Upper lobe of right lung (tissue), 1 donor: Measurements from ENCODE around the gene LGR6. TPM values are rescaled to one million over a fixed set of nuclear protein-coding genes. Genes with fewer than 3 reads are reported as not detected.

ENCODE experiments used
- ATAC-seq: fragments of 200-7000 bp; cut with Tn5 transposase; one replicate; pipeline ENCODE4 v1.9.1; 2020; ENCODE audit warnings: mild to moderate bottlenecking, moderate library complexity
- DNase-seq: peaks from one replicate; pipeline ENCODE4 v3.0.0-alpha.2; 2020
- H3K27ac ChIP-seq: fragments of 200-600 bp; one replicate; pipeline ENCODE4 v1.8.0; 2022
- H3K27me3 ChIP-seq: fragments of 200-600 bp; one replicate; pipeline ENCODE4 v1.8.0; 2022; ENCODE audit warnings: mild to moderate bottlenecking
- H3K36me3 ChIP-seq: fragments of 200-600 bp; one replicate; pipeline ENCODE4 v1.8.0; 2022
- H3K4me1 ChIP-seq: fragments of 200-600 bp; one replicate; pipeline ENCODE4 v1.8.0; 2022
- H3K4me3 ChIP-seq: fragments of 200-600 bp; one replicate; pipeline ENCODE4 v1.8.0; 2022; ENCODE audit warnings: mild to moderate bottlenecking
- H3K9me3 ChIP-seq: fragments of 200-600 bp; one replicate; pipeline ENCODE4 v1.8.0; 2022
- CTCF ChIP-seq: fragments of 200-600 bp; IDR thresholded peaks from one replicate; pipeline ENCODE4 v1.8.0; 2022; ENCODE audit warnings: antibody characterized with exemption
- intact Hi-C: fragments of 100-400 bp; cut with DNase I; formaldehyde crosslinking; loops from one replicate; pipeline ENCODE4 v1.11.0; 2022
- total RNA-seq: library from RNA; stranded (reverse); fragmentation: NEBNext Ultra II Directional; extraction: Animal tissue kit (Norgen Biotek cat#: 25700); gene quantifications from one replicate; pipeline ENCODE4 v1.2.1, GENCODE V29; 2021
- donor health status: DM: no; HTN: yes; CAD: no; lungs with severe emphysema.

The LGR6 gene
- total RNA-seq, 1 donor from 2014 or later: 1.8 TPM

- Histone ChIP-seq H3K27me3 (no peaks in the 10 kb centered on the region), H3K27ac (no peak overlapping the region), H3K9me3 (no peaks in the 10 kb centered on the region), H3K4me3 (no peak overlapping the region), H3K36me3 (no peaks in the 10 kb centered on the region), H3K4me1 (no peaks in the 10 kb centered on the region)
- no peak for DNase-seq
- peak; percentile 75 for ATAC-seq
- intact Hi-C loops: no loop called here
- TF ChIP-seq CTCF: no peak
Observed at GRCh38 chr1:202291961-202292712, 98.5 kb downstream of the LGR6 start.

GRCh38 chr1:202292773-202293172 is 99.2 kb downstream of the LGR6 start:
- Histone ChIP-seq H3K4me3 (no peak overlapping the region), H3K27me3 (no peaks in the 10 kb centered on the region), H3K27ac (no peak overlapping the region), H3K9me3 (no peaks in the 10 kb centered on the region), H3K36me3 (no peaks in the 10 kb centered on the region), H3K4me1 (no peaks in the 10 kb centered on the region)
- ATAC-seq (no peak), DNase-seq (no peak)
- intact Hi-C loops: no loop called here
- TF ChIP-seq CTCF: no peak

- H3K36me3 ChIP-seq: no peaks in the 10 kb centered on the region
- no peak overlapping the region for H3K4me3 ChIP-seq
- H3K27ac ChIP-seq: no peak overlapping the region
- no peak for ATAC-seq
- intact Hi-C loops: no loop called here
- no peak for TF ChIP-seq CTCF
- no peak for DNase-seq
- no peaks in the 10 kb centered on the region for H3K4me1 ChIP-seq
- H3K27me3 ChIP-seq: no peaks in the 10 kb centered on the region
- H3K9me3 ChIP-seq: no peaks in the 10 kb centered on the region
Observed at GRCh38 chr1:202293569-202293968, 100.0 kb downstream of the LGR6 start.

- no peak overlapping the region for H3K4me3 ChIP-seq
- TF ChIP-seq CTCF: no peak
- no peaks in the 10 kb centered on the region for H3K27me3 ChIP-seq
- no peaks in the 10 kb centered on the region for H3K9me3 ChIP-seq
- H3K27ac ChIP-seq: no peak overlapping the region
- no peak for DNase-seq
- H3K4me1 ChIP-seq: no peaks in the 10 kb centered on the region
- no peaks in the 10 kb centered on the region for H3K36me3 ChIP-seq
- intact Hi-C loops: no loop called here
- no peak for ATAC-seq
Observed at GRCh38 chr1:202302166-202302565, 108.6 kb downstream of the LGR6 start.

GRCh38 chr1:202304375-202304774 is 110.8 kb downstream of the LGR6 start:
- Histone ChIP-seq H3K36me3 (no peaks in the 10 kb centered on the region), H3K27ac (no peak overlapping the region), H3K4me1 (no peaks in the 10 kb centered on the region), H3K27me3 (no peaks in the 10 kb centered on the region), H3K9me3 (no peaks in the 10 kb centered on the region), H3K4me3 (no peak overlapping the region)
- no peak for TF ChIP-seq CTCF
- DNase-seq: no peak
- ATAC-seq: no peak
- intact Hi-C loops: no loop called here

- DNase-seq (no peak), ATAC-seq (no peak)
- Histone ChIP-seq H3K9me3 (no peaks in the 10 kb centered on the region), H3K4me1 (no peaks in the 10 kb centered on the region), H3K27me3 (no peaks in the 10 kb centered on the region), H3K36me3 (no peaks in the 10 kb centered on the region), H3K27ac (no peak overlapping the region), H3K4me3 (no peak overlapping the region)
- intact Hi-C loops: no loop called here
- TF ChIP-seq CTCF: no peak
Observed at GRCh38 chr1:202305168-202305567, 111.6 kb downstream of the LGR6 start.
